Measurements from ENCODE around the gene ABCA2.

- TF ChIP-seq POLR2AphosphoS5 (IDR thresholded peaks at IDR 0.05) (no peak), EP300 (IDR thresholded peaks at IDR 0.05) (no peak), POLR2A (IDR thresholded peaks at IDR 0.05) (no peak)
- TF ChIP-seq, protein P1, sequence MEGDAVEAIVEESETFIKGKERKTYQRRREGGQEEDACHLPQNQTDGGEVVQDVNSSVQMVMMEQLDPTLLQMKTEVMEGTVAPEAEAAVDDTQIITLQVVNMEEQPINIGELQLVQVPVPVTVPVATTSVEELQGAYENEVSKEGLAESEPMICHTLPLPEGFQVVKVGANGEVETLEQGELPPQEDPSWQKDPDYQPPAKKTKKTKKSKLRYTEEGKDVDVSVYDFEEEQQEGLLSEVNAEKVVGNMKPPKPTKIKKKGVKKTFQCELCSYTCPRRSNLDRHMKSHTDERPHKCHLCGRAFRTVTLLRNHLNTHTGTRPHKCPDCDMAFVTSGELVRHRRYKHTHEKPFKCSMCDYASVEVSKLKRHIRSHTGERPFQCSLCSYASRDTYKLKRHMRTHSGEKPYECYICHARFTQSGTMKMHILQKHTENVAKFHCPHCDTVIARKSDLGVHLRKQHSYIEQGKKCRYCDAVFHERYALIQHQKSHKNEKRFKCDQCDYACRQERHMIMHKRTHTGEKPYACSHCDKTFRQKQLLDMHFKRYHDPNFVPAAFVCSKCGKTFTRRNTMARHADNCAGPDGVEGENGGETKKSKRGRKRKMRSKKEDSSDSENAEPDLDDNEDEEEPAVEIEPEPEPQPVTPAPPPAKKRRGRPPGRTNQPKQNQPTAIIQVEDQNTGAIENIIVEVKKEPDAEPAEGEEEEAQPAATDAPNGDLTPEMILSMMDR (IDR thresholded peaks at IDR 0.05): no peak
Observed at GRCh38 chr9:136978073-136978864, 49.8 kb downstream of the ABCA2 start.
